ENCODE measurements around the gene IQSEC2.

DNA sequence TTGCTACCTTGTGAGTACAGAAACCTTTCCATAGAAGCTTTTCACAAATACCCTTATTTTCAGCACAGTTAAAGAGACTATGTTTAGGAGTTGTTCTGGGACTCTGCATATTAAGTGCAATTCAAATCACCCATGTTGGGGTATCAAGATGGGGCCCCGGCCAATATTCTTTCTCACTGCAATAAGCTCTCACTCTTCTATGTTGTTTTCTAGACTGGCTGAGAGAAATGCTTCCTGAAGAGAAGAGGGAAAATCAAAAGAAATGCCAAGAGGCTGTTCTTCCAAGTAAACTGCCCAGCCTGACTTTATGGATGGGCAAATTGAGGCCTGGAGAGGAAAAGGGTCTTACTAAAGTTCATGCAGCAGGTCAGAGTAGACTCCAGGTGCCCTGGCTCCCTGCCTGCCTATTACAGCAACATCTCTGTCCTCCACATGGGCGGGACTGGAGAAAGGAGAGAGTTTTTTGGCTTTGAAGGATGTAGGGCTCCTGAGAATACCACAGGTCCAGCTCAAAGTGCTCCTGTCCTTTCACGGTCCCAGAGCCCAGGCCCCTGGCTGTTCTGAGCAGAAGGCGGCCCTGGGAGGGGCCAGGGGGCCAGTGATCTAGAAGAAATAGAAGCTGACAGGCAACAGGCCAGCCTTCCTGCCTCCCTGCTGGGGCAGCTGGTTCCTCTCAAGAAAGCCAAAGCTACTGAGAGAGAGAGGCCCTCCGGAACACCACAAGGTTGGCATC lies 745 bp upstream of the IQSEC2 start:
- TF ChIP-seq POLR2A (IDR thresholded peaks at IDR 0.05; ENCODE audit: low read depth, low read length) (no peak), POLR2AphosphoS5 (IDR thresholded peaks at IDR 0.05; ENCODE audit: low read depth, low read length) (no peak)

All from GM12892 (cell line).